GM18499 (cell line): ENCODE results near the gene PTPRM.

Experiments
- ATAC-seq: cut with Tn5 transposase; IDR thresholded peaks from one replicate; pipeline ENCODE4 v1.9.1; 2021; ENCODE audit warnings: moderate number of reproducible peaks; ENCODE audit not compliant: insufficient read depth, unreplicated experiment

Gene PTPRM

GRCh38 chr18:7878265-7879211 is 311.4 kb downstream of the PTPRM start:
- ATAC-seq, result no peak

GRCh38 chr18:7879717-7880116 is 312.6 kb downstream of the PTPRM start:
- ATAC-seq, result no peak

DNA sequence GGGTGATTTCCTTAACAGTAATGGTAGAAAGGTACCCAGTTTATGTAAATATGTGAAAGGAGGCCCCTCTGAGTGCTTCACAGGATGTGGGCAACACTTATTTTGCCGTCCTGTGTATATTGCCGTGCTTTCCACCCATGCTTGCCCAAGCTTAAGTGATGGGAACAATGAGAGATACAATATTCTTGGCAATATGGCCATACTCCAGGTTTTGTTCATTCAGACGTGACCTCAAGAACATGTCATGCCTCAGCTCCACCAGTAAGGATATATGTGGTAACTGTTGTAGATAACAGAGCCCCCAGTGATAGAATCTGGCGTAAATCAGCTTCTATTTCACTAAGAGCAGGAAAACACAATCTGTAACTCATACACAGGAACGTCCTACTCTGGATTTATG is 318.7 kb downstream of the PTPRM start:
- no peak for ATAC-seq

DNA sequence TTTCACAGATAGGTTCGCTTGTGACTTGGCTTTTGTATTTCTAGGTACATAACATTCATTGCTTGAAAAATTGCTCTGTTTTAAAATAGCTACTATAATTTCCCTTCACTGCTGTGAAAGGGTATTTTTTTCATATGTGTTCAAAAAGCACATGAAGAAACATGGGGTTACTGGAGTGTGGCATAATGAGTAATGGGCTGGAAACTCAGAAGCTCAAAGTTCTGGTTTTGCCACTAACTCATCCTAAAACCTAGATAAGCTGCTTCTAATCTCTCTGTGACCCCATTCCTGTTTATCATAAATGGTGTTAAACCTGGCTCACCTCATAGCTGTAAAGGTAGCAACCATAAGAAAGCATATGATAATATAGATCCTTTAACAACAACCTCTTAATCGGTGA is 319.3 kb downstream of the PTPRM start:
- ATAC-seq, result no peak

DNA sequence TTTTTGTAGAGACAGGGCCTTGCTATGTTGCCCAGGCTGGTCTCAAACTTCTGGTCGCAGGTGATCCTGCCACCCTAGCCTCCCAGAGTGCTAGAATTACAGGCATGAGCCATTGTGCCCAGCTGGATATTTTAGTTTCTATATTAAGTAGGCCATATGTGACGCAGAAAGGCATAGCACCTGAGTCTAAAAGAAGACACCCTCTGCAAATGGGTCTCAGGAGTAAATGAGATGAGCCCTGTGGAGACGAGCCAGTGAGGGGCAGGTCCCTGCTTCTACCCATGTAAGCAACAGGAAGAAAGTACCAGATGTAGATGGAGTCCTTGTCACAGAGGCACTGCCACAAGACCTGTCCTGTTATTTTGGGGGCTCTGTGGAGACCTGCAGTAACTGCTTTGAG is 322.4 kb downstream of the PTPRM start:
- ATAC-seq, result no peak

DNA sequence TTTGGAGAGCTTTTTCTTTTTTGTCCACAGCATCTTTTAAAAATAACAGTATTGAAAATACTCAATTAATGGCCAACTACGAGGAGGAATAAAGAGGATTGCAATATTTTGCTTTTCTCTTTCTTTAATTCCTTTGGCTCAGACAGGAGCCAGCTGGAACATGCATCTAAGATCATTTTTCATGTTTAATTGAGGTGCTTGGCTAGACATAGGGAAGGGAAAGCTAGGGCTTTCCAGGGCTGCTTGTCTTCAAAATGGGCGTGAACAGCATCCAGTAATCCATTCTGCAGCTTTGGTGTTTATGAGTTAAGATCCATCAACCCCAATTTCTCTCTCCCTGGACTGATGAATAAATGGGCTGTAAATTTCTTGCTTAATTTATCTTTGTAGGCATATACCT is 323.0 kb downstream of the PTPRM start:
- no peak for ATAC-seq

GRCh38 chr18:7892556-7892955 is 325.4 kb downstream of the PTPRM start:
- ATAC-seq, result no peak

GRCh38 chr18:7894592-7894991 is 327.5 kb downstream of the PTPRM start:
- ATAC-seq, result no peak

DNA sequence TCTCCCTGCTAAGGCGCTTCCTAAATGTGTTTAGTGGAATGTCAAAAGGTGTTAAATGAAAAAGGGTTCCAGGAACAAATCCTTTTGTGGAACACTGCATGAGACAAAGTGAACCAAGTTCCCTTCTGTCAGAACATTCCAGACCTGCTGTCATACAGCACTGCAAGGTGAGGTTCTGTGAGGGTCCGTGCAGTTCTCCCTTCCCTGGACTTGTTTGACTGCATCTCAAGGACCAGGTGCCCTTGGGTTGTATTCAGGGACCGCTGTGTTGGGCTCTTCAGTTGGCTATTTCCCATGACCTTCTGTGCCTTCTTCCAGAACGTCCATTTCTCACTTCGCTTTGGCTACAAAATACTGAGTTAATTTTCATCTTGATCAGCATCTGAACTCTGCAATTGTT is 328.2 kb downstream of the PTPRM start:
- ATAC-seq, result no peak

- ATAC-seq, result no peak
Observed at GRCh38 chr18:7896161-7896560, 329.0 kb downstream of the PTPRM start.

GRCh38 chr18:7896805-7897518 is 329.8 kb downstream of the PTPRM start:
- no peak for ATAC-seq

GRCh38 chr18:7898181-7898580 is 331.1 kb downstream of the PTPRM start:
- no peak for ATAC-seq

DNA sequence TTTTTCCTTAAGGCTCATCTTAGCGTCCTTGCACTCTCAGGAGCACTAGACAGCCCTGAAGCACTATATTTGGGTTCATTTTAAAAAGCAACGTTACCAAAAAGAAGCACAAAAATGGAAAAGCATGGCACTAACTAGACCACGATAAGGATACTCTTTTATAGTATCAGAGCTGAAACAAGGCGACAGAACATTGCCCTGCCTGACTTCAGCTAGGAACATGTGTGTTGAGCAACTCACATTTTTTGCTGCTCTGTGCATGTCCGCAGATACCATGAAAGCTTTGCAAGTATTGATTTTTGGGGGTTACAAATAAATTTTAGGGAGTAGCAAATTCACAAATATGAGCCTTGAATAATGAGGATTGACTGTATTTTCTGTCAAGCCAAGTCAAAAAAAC is 332.0 kb downstream of the PTPRM start:
- no peak for ATAC-seq

DNA sequence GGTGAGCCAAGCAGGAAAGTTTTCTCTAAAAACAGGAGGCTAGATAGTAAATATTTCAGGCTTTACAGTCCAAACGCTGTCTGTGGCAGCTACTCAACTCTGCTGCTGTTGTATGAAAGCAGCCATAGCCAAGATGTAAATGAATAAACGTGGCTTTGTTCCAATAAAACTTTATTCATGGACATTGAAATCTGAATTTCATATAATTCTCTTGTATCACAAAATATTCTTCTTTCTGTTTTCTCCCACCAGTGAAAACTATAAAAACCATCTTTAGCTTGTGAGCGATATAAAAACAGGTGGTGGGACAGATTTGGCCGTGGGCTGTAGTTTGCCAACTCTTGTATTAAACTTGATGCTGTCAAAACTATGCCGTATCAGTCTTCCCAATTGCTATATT is 333.0 kb downstream of the PTPRM start:
- ATAC-seq, result no peak

- ATAC-seq, result no peak
Observed at GRCh38 chr18:7901657-7902056, 334.5 kb downstream of the PTPRM start.

- ATAC-seq, result no peak
Observed at GRCh38 chr18:7902399-7902839, 335.3 kb downstream of the PTPRM start.

- ATAC-seq, result no peak
Observed at GRCh38 chr18:7904529-7904928, 337.4 kb downstream of the PTPRM start.

DNA sequence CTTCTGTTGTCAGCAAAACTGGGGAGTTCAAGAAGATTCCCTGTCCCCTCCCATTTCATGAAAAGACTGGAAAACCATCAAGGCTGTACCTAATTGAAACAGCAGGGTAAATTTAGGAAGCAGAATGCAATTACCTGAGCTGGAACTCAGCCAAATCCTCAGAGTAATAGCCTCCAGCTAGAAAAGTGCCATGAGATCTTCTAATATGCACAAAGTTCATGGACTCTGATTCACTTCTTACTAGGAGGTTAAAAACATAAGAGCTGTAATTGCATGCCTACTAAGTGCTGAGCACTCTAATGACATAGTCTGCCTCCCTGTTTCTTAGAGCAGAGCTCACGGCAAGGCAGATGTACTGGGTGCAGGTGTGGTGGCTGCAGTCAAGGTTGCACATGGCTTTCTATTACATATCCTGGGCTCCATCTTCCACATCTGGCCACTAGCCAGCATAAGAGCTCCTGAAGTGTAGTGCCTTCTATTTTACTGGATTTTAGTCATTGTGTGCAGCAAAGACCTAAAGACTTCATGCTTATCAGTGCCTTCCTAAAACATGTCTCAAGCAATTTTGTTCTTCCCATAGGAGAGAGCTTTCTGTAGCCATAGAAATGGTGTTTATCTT is 341.7 kb downstream of the PTPRM start:
- ATAC-seq, result no peak

GRCh38 chr18:7914834-7915670 is 347.9 kb downstream of the PTPRM start:
- no peak for ATAC-seq

GRCh38 chr18:7918701-7919100 is 351.6 kb downstream of the PTPRM start:
- ATAC-seq, result no peak
